ENCODE measurements around the gene DPF3. TPM values are rescaled to one million over a fixed set of nuclear protein-coding genes. Genes with fewer than 3 reads are reported as not detected.

Gene DPF3
- total and polyA plus RNA-seq, 2 donors (not counting 1 experiment from before 2014, with no cell fraction given), result 3.4 to 10.2 TPM

DNA sequence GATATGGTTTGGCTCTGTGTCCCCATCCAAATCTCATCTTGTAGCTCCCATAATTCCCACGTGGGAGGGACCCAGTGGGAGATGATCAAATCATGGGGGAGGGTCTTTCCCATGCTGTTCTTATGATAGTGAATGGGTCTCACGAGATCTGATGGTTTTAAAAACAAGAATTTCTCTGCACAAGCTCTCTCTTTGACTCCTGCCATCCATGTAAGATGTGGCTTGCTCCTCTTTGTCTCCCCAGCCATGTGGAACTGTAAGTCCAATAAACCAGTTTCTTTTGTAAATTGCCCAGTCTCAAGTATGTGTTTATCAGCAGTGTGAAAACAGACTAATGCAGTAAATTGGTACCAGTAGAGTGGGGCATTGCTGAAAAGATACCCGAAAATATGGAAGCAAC is 146.2 kb downstream of the DPF3 start:
- DNase-seq (no peak), ATAC-seq (ENCODE audit: low read depth) (no peak)
- POLR2A ChIA-PET, result no interaction called here
- 90% methylated on average over 1 of the region's 3 CpGs for WGBS (ENCODE audit: insufficient coverage)
- Histone ChIP-seq H3K36me3 (replicated peaks in 1 of 2; ENCODE audit: control extremely low read depth in 1 of 2, control insufficient read depth in 1 of 2, extremely low read depth in 1 of 2, insufficient read depth in 2 of 2, low read length in 1 of 2) (peaks cover 0 to 9% of the 10 kb centered on the region in 2 experiments), H3K79me2 (ENCODE audit: control insufficient read depth, insufficient read depth, low read length) (peaks cover 2% of the 10 kb centered on the region), H2AFZ (ENCODE audit: insufficient read depth, low read depth, low read length, poor library complexity, severe bottlenecking) (no peak overlapping the region), H3K4me3 (ENCODE audit: control extremely low read depth in 1 of 5, extremely low read depth in 1 of 5, insufficient read depth in 1 of 5, low read depth in 2 of 5, low read length in 4 of 5) (no peak overlapping the region), H3K9me3 (ENCODE audit: control extremely low read depth in 1 of 3, control insufficient read depth in 2 of 3, insufficient read depth in 1 of 3, low read length in 2 of 3) (peaks cover 0 to 7% (median 2%) of the 10 kb centered on the region in 3 donors), H3K4me2 (replicated peaks; ENCODE audit: low read depth, low read length, poor library complexity, severe bottlenecking) (no peak overlapping the region), H3K27ac (ENCODE audit: low read length in 2 of 2) (no peak overlapping the region), H3K27me3 (replicated peaks in 1 of 4; ENCODE audit: control extremely low read depth in 1 of 4, control insufficient read depth in 3 of 4, insufficient read depth in 4 of 4, low read length in 3 of 4) (no peaks in the 10 kb centered on the region), H3K4me1 (ENCODE audit: control insufficient read depth in 2 of 2, insufficient read depth in 2 of 2, low read length in 2 of 2) (peaks cover 11 to 13% of the 10 kb centered on the region in 2 donors), H3K9ac (ENCODE audit: low read length) (no peak overlapping the region), H4K20me1 (ENCODE audit: control insufficient read depth, insufficient read depth, low read length, poor library complexity, severe bottlenecking) (no peaks in the 10 kb centered on the region)
- CTCF ChIA-PET, result interaction anchor here (0.7 kb wide), 1 partner anchor 117 kb away, joined by 3 read pairs; no protein-coding TSS in a partner anchor
- H3K4me1 Mint-ChIP-seq, result peaks cover 14% of the 10 kb centered on the region
- H3K27ac Mint-ChIP-seq, result no peak overlapping the region
- H3K27me3 Mint-ChIP-seq, result no peaks in the 10 kb centered on the region
- intact Hi-C loops (cut with micrococcal nuclease), result no loop called here
- no peak overlapping the region for H3K4me3 Mint-ChIP-seq
- TF ChIP-seq, protein P1, sequence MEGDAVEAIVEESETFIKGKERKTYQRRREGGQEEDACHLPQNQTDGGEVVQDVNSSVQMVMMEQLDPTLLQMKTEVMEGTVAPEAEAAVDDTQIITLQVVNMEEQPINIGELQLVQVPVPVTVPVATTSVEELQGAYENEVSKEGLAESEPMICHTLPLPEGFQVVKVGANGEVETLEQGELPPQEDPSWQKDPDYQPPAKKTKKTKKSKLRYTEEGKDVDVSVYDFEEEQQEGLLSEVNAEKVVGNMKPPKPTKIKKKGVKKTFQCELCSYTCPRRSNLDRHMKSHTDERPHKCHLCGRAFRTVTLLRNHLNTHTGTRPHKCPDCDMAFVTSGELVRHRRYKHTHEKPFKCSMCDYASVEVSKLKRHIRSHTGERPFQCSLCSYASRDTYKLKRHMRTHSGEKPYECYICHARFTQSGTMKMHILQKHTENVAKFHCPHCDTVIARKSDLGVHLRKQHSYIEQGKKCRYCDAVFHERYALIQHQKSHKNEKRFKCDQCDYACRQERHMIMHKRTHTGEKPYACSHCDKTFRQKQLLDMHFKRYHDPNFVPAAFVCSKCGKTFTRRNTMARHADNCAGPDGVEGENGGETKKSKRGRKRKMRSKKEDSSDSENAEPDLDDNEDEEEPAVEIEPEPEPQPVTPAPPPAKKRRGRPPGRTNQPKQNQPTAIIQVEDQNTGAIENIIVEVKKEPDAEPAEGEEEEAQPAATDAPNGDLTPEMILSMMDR (IDR thresholded peaks at IDR 0.05), result no peak
- no peak for TF ChIP-seq EZH2 (IDR thresholded peaks at IDR 0.05; ENCODE audit: borderline replicate concordance, insufficient read depth, low read depth, low read length, poor library complexity, severe bottlenecking)
- no peaks in the 10 kb centered on the region for H3K9me3 Mint-ChIP-seq (ENCODE audit: insufficient read depth)

DNA sequence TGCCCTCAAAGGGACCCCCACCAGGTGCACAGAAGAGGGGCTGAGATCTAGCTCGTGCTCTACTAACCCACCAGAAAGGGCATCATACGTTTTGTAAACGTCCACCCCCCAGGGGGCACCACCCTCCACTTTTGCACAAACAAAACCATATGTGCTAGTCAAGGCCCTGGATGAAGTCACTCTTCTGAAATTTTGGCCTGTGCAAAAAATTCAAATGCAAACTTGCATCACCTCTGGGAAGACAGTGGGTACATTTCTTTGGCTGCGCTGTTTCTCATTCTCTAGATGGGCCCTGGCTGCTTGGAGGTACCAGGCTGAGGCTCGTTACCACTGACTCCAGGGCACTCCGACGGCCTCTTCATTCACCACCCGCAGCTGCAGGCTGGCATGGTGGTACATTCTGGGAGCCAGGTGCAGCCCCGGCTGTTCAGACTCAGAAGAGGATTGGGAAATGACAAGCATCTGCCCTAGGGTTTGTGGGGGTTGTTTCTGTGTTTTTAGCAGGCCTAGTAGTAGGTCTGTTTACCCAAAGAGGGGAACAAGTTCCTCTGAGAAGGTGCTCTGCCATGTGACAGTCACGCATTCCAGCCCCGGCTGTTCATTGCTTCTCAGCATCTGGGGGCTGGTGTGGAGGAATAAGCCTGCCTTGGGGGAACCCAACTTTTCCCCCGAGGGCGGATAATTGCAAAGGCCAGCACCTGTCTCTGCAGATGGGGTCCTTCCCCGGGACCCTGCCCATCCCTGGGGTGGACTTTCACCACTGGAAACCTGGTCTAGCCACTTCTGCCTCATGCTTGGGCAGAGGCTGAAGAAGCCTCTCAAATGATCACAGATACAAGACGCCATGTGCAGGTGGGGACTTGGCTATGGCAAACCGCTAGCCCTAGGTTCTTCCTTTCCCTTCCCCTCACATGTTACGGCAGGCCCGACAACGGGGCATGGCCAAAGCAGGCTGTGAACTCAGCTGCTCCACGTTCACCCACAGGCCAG is 147.6 kb downstream of the DPF3 start:
- peaks cover 0 to 9% of the 10 kb centered on the region in 2 experiments for H3K36me3 ChIP-seq (replicated peaks in 1 of 2; ENCODE audit: control extremely low read depth in 1 of 2, control insufficient read depth in 1 of 2, extremely low read depth in 1 of 2, insufficient read depth in 2 of 2, low read length in 1 of 2)
- H3K27ac ChIP-seq (ENCODE audit: low read length in 2 of 2), result no peak overlapping the region
- H2AFZ ChIP-seq (ENCODE audit: insufficient read depth, low read depth, low read length, poor library complexity, severe bottlenecking), result no peak overlapping the region
- no peak for DNase-seq
- H3K79me2 ChIP-seq (ENCODE audit: control insufficient read depth, insufficient read depth, low read length), result peaks cover 2% of the 10 kb centered on the region
- H3K9ac ChIP-seq (ENCODE audit: low read length), result no peak overlapping the region
- no peaks in the 10 kb centered on the region for H3K27me3 Mint-ChIP-seq
- no peaks in the 10 kb centered on the region for H3K9me3 Mint-ChIP-seq (ENCODE audit: insufficient read depth)
- H3K27me3 ChIP-seq (replicated peaks in 1 of 4; ENCODE audit: control extremely low read depth in 1 of 4, control insufficient read depth in 3 of 4, insufficient read depth in 4 of 4, low read length in 3 of 4), result no peaks in the 10 kb centered on the region
- H3K4me1 Mint-ChIP-seq, result peaks cover 3% of the 10 kb centered on the region
- H4K20me1 ChIP-seq (ENCODE audit: control insufficient read depth, insufficient read depth, low read length, poor library complexity, severe bottlenecking), result no peaks in the 10 kb centered on the region
- ATAC-seq (ENCODE audit: low read depth), result no peak
- H3K4me2 ChIP-seq (replicated peaks; ENCODE audit: low read depth, low read length, poor library complexity, severe bottlenecking), result no peak overlapping the region
- no peak overlapping the region for H3K4me3 ChIP-seq (ENCODE audit: control extremely low read depth in 1 of 5, extremely low read depth in 1 of 5, insufficient read depth in 1 of 5, low read depth in 2 of 5, low read length in 4 of 5)
- POLR2A ChIA-PET, result no interaction called here
- H3K4me1 ChIP-seq (ENCODE audit: control insufficient read depth in 2 of 2, insufficient read depth in 2 of 2, low read length in 2 of 2), result peaks cover 0 to 2% of the 10 kb centered on the region in 2 donors
- intact Hi-C loops (cut with micrococcal nuclease), result no loop called here
- 93% methylated on average over 20 of the region's 20 CpGs for WGBS (ENCODE audit: insufficient coverage)
- H3K4me3 Mint-ChIP-seq, result no peak overlapping the region
- CTCF ChIA-PET, result interaction anchor here (0.6 kb wide), 1 partner anchor 163 kb away, joined by 6 read pairs; no protein-coding TSS in a partner anchor
- no peak for TF ChIP-seq EZH2 (IDR thresholded peaks at IDR 0.05; ENCODE audit: borderline replicate concordance, insufficient read depth, low read depth, low read length, poor library complexity, severe bottlenecking)
- TF ChIP-seq, protein P1 (IDR thresholded peaks at IDR 0.05), result no peak
- H3K9me3 ChIP-seq (ENCODE audit: control extremely low read depth in 1 of 3, control insufficient read depth in 2 of 3, insufficient read depth in 1 of 3, low read length in 2 of 3), result peaks cover 0 to 7% (median 2%) of the 10 kb centered on the region in 3 donors
- H3K27ac Mint-ChIP-seq, result no peak overlapping the region

All from B cell (primary cell).